H1 (cell line): Measurements from ENCODE around the gene TNNT1. TPM values are rescaled to one million over a fixed set of nuclear protein-coding genes. Genes with fewer than 3 reads are reported as not detected.

Experiments
- CTCF ChIA-PET: fragments of 300-600 bp; sonication (Branson Sonifier 250); formaldehyde crosslinking; loops from one replicate; lab custom pipeline; 2021; ENCODE audit not compliant: partially characterized antibody; lab: Charles Lee
- POLR2A ChIA-PET: fragments of 300-600 bp; sonication (Branson Sonifier 250); formaldehyde crosslinking; loops from one replicate; lab custom pipeline; 2021; ENCODE audit warnings: inconsistent platforms; ENCODE audit not compliant: partially characterized antibody; lab: Charles Lee
- DNase-seq, 2 experiments: peaks; one replicate each; pipeline versions ENCODE4 v3.0.0 to v3.0.0-alpha.2; 2010 to 2022; ENCODE audit warnings: low spot score in 2 of 2, low read depth in 1 of 2, mixed read lengths in 1 of 2
- FAIRE-seq: peaks from 2 replicates; lab custom pipeline; 2011; peaks lifted over from hg19 to GRCh38; lab: Jason Lieb, UNC
- H2AFZ ChIP-seq: 2 replicates; pipeline ENCODE4 v1.8.1; 2012; ENCODE audit warnings: low read length, inconsistent platforms
- H2AK5ac ChIP-seq: 2 replicates; pipeline ENCODE4 v1.6.1; 2013; ENCODE audit warnings: low read depth, low read length
- H2BK120ac ChIP-seq: replicated peaks from 2 replicates; pipeline ENCODE3; 2013; ENCODE audit warnings: low read depth, low read length, inconsistent platforms
- H2BK12ac ChIP-seq: 2 replicates; pipeline ENCODE4 v1.6.1; 2013; ENCODE audit warnings: low read depth, low read length
- H2BK15ac ChIP-seq: 2 replicates; pipeline ENCODE4 v1.6.1; 2013; ENCODE audit warnings: low read length
- H2BK20ac ChIP-seq: 2 replicates; pipeline ENCODE4 v1.6.1; 2013; ENCODE audit warnings: low read length
- H2BK5ac ChIP-seq: 2 replicates; pipeline ENCODE4 v1.6.1; 2013; ENCODE audit warnings: low read depth, low read length
- H3K14ac ChIP-seq: 2 replicates; pipeline ENCODE4 v1.6.1; 2013; ENCODE audit warnings: inconsistent platforms; ENCODE audit not compliant: insufficient read length
- H3K18ac ChIP-seq: 2 replicates; pipeline ENCODE4 v1.6.1; 2013; ENCODE audit warnings: low read length; ENCODE audit errors: extremely low read depth
- H3K23ac ChIP-seq: 2 replicates; pipeline ENCODE4 v1.6.1; 2013; ENCODE audit warnings: inconsistent platforms; ENCODE audit not compliant: insufficient read length
- H3K23me2 ChIP-seq: 2 replicates; pipeline ENCODE4 v1.6.1; 2013; ENCODE audit warnings: low read depth, low read length
- H3K27ac ChIP-seq: 2 replicates; pipeline ENCODE4 v1.6.1; 2011; ENCODE audit warnings: low read depth, low read length, inconsistent platforms
- H3K27me3 ChIP-seq, 4 experiments: replicated peaks in 1 of 4; 1 replicate in 1 of 4; 2 replicates in 3 of 4; pipeline versions ENCODE4 v1.6.1 to v1.8.1; 2011 to 2013; ENCODE audit warnings: low read length in 3 of 4, mild to moderate bottlenecking in 3 of 4, inconsistent platforms in 2 of 4, mixed read lengths in 2 of 4, moderate library complexity in 1 of 4; ENCODE audit not compliant: control insufficient read depth in 3 of 4, insufficient read depth in 3 of 4; ENCODE audit errors: extremely low read depth in 1 of 4
- H3K36me3 ChIP-seq, 4 experiments: 2 replicates each; pipeline versions ENCODE4 v1.6.1 to v1.8.1; 2011 to 2013; ENCODE audit warnings: mild to moderate bottlenecking in 4 of 4, low read length in 3 of 4, moderate library complexity in 2 of 4, control low read depth in 1 of 4, inconsistent platforms in 1 of 4; ENCODE audit not compliant: insufficient read depth in 4 of 4, control insufficient read depth in 2 of 4
- H3K4ac ChIP-seq: replicated peaks from 2 replicates; pipeline ENCODE3; 2013; ENCODE audit warnings: low read length, low read depth, mixed read lengths, inconsistent platforms; ENCODE audit not compliant: insufficient read length
- H3K4me1 ChIP-seq, 4 experiments: replicated peaks in 1 of 4; 1 replicate in 1 of 4; 2 replicates in 3 of 4; pipeline versions ENCODE4 v1.6.1 to v1.8.1; 2011 to 2013; ENCODE audit warnings: low read length in 3 of 4, inconsistent platforms in 2 of 4, mixed read lengths in 1 of 4; ENCODE audit not compliant: insufficient read depth in 4 of 4, control insufficient read depth in 3 of 4
- H3K4me2 ChIP-seq, 2 experiments: 2 replicates each; pipeline versions ENCODE4 v1.6.1 to v1.8.1; 2011 to 2013; ENCODE audit warnings: low read depth in 2 of 2, low read length in 2 of 2, control low read depth in 1 of 2, inconsistent platforms in 1 of 2, mild to moderate bottlenecking in 1 of 2; ENCODE audit not compliant: insufficient read depth in 1 of 2
- H3K4me3 ChIP-seq, 4 experiments: fragments of 200-600, 300-600 bp in 1 of 4; sonication (generic), shearing (Covaris generic), sonication (Bioruptor Twin) in 1 of 4; 2 replicates each; pipeline versions ENCODE4 v1.5.1 to v1.8.1; 2011 to 2016; ENCODE audit warnings: low read length in 4 of 4, low read depth in 3 of 4, control low read depth in 2 of 4, inconsistent platforms in 2 of 4, mild to moderate bottlenecking in 2 of 4, mixed read lengths in 1 of 4, moderate library complexity in 1 of 4; ENCODE audit not compliant: insufficient read depth in 2 of 4; ENCODE audit errors: extremely low read depth in 1 of 4
- H3K56ac ChIP-seq: replicated peaks from 2 replicates; pipeline ENCODE3; 2013; ENCODE audit warnings: low read depth, mild to moderate bottlenecking, mixed read lengths, low read length, inconsistent platforms; ENCODE audit not compliant: insufficient read length
- H3K79me1 ChIP-seq: 2 replicates; pipeline ENCODE4 v1.6.1; 2013; ENCODE audit warnings: low read depth, low read length, control low read depth
- H3K79me2 ChIP-seq, 2 experiments: 2 replicates each; pipeline versions ENCODE4 v1.6.1 to v1.8.1; 2012 to 2013; ENCODE audit warnings: low read length in 2 of 2, mild to moderate bottlenecking in 2 of 2, inconsistent platforms in 1 of 2; ENCODE audit not compliant: insufficient read depth in 2 of 2, control insufficient read depth in 1 of 2
- H3K9ac ChIP-seq, 4 experiments: replicated peaks in 1 of 4; 1 replicate in 1 of 4; 2 replicates in 3 of 4; pipeline versions ENCODE4 v1.6.1 to v1.8.1; 2011 to 2013; ENCODE audit warnings: low read depth in 3 of 4, low read length in 3 of 4, control low read depth in 2 of 4, mild to moderate bottlenecking in 2 of 4, moderate library complexity in 2 of 4, inconsistent platforms in 1 of 4; ENCODE audit errors: extremely low read depth in 1 of 4
- H3K9me3 ChIP-seq, 2 experiments: 2 replicates each; pipeline versions ENCODE4 v1.6.1 to v1.8.1; 2012 to 2013; ENCODE audit warnings: mild to moderate bottlenecking in 2 of 2, moderate library complexity in 2 of 2, control low read depth in 1 of 2, inconsistent platforms in 1 of 2, low read depth in 1 of 2, low read length in 1 of 2, mixed read lengths in 1 of 2; ENCODE audit not compliant: insufficient read depth in 2 of 2
- H4K20me1 ChIP-seq, 2 experiments: replicated peaks in 1 of 2; 2 replicates each; pipeline versions ENCODE3 to v1.8.1; 2011 to 2013; ENCODE audit warnings: inconsistent platforms in 2 of 2, low read length in 2 of 2, mild to moderate bottlenecking in 1 of 2; ENCODE audit not compliant: insufficient read depth in 2 of 2, control insufficient read depth in 1 of 2
- H4K5ac ChIP-seq: 2 replicates; pipeline ENCODE4 v1.6.1; 2013; ENCODE audit warnings: low read length, low read depth, mixed read lengths, inconsistent platforms; ENCODE audit not compliant: insufficient read length
- H4K8ac ChIP-seq: 2 replicates; pipeline ENCODE4 v1.8.0; 2013; ENCODE audit warnings: mild to moderate bottlenecking, moderate library complexity, low read length, inconsistent platforms; ENCODE audit not compliant: insufficient read depth; ENCODE audit errors: extremely low read depth
- H4K91ac ChIP-seq: replicated peaks from 2 replicates; pipeline ENCODE3; 2013; ENCODE audit warnings: low read length, mixed read lengths, inconsistent platforms; ENCODE audit not compliant: insufficient read length
- ATF2 ChIP-seq: IDR thresholded peaks from 2 replicates; pipeline ENCODE4 v1.6.1; 2012; ENCODE audit warnings: low read length, inconsistent platforms
- POLR2A ChIP-seq, 2 experiments: IDR thresholded peaks; 1 replicate in 1 of 2; 2 replicates in 1 of 2; pipeline ENCODE4 v1.6.1; 2011; ENCODE audit warnings: low read depth in 2 of 2, low read length in 2 of 2, mild to moderate bottlenecking in 2 of 2; ENCODE audit errors: control extremely low read depth in 1 of 2
- SIN3A ChIP-seq, 2 experiments: IDR thresholded peaks in 1 of 2; conservative IDR thresholded peaks in 1 of 2; 2 replicates each; pipeline ENCODE4 v1.6.1; 2011 to 2012; ENCODE audit warnings: low read length in 2 of 2, improper control_type of control experiment in 1 of 2, low read depth in 1 of 2, mild to moderate bottlenecking in 1 of 2
- TCF12 ChIP-seq: IDR thresholded peaks from 2 replicates; pipeline ENCODE4 v1.6.1; 2011; ENCODE audit warnings: low read depth, mild to moderate bottlenecking, low read length
- TEAD4 ChIP-seq: IDR thresholded peaks from 2 replicates; pipeline ENCODE4 v1.6.1; 2012; ENCODE audit warnings: low read depth, low read length, inconsistent platforms, mixed read lengths
- WGBS, 2 experiments: shearing (Covaris generic) in 1 of 2; methylation state at CpG; one replicate each; pipeline versions ENCODE4 v1.1.6 to v1.1.7; 2013 to 2015; ENCODE audit warnings: low lambda C conversion rate in 2 of 2, mixed read lengths in 2 of 2, inconsistent platforms in 1 of 2, low coverage in 1 of 2, missing lambda C conversion rate in 1 of 2; ENCODE audit not compliant: insufficient replicate concordance in 2 of 2, insufficient coverage in 1 of 2, insufficient read length in 1 of 2; ENCODE audit errors: extremely low coverage in 1 of 2, missing lambda C conversion rate in 1 of 2; 5-methylcytosine and 5-hydroxymethylcytosine counted together
- polyA plus RNA-seq, 7 experiments: library from polyadenylated mRNA; depleted of rRNA in 3 of 7; stranded (reverse) in 5 of 7; unstranded in 2 of 7; fragments of >200 nt in 5 of 7; fragments of 200-250 nt in 2 of 7; gene quantifications; 1 replicate in 5 of 7; 2 replicates in 1 of 7; 4 replicates in 1 of 7; pipeline versions ENCODE4 v1.2.1 to v1.2.3, GENCODE V29; 2011 to 2013; ENCODE audit warnings: missing spikeins in 2 of 7, mixed read lengths in 2 of 7
- total RNA-seq: library from RNA; stranded (reverse); fragmentation: NEBNext Ultra II Directional; extraction: Animal tissue kit (Norgen Biotek cat#: 25700); gene quantifications from 2 replicates; pipeline ENCODE4 v1.2.1, GENCODE V29; 2021

The TNNT1 gene
- total and polyA plus RNA-seq, 2 of the 8 experiments (the other 6 are each of a cell fraction or from before 2014, with no cell fraction given): 69.6 to 107 TPM

GRCh38 chr19:55147545-55148251, 1.3 kb downstream of the TNNT1 start:
- Histone ChIP-seq H3K79me2 (no peaks in the 10 kb centered on the region), H3K4me1 (peaks cover 6 to 24% (median 13%) of the 10 kb centered on the region in 4 experiments), H3K36me3 (peaks cover 0 to 5% (median 3%) of the 10 kb centered on the region in 4 experiments; a peak in 2 of 8 replicates), H2BK120ac (peak overlapping the region; percentile 43), H2AFZ (no peak overlapping the region), H3K4ac (no peak overlapping the region), H2AK5ac (peak overlapping the region; percentile 60; the same call in 1 of the 2 replicates), H4K8ac (no peak overlapping the region), H3K79me1 (no peaks in the 10 kb centered on the region), H3K23me2 (peaks cover 7% of the 10 kb centered on the region; the same call in 1 of the 2 replicates), H3K27me3 (no peaks in the 10 kb centered on the region), H4K20me1 (no peaks in the 10 kb centered on the region), H2BK12ac (0 out of 2 replicates have a peak overlapping the region, but pooled peaks have one; percentile 43), H2BK5ac (peak overlapping the region; percentile 71), H3K4me3 (peak overlapping the region in 1 of 4 experiments; percentile 83; a peak in 2 of 8 replicates), H3K4me2 (peak overlapping the region; percentile 58 to 70), H2BK15ac (no peak overlapping the region), H3K9me3 (peaks cover 0 to 4% of the 10 kb centered on the region in 2 experiments; a peak in 1 of 4 replicates), H3K14ac (no peak overlapping the region), H3K27ac (no peak overlapping the region), H2BK20ac (no peak overlapping the region), H4K5ac (no peak overlapping the region), H3K56ac (no peak overlapping the region), H3K23ac (no peak overlapping the region), H4K91ac (peak overlapping the region; percentile 51), H3K9ac (no peak overlapping the region), H3K18ac (peak overlapping the region; percentile 78; the same call in 1 of the 2 replicates)
- DNase-seq: peak in 1 of 2 experiments; percentile 55
- ChIA-PET CTCF (interaction anchor here (0.6 to 3.4 kb wide), 11 partner anchors 9 to 154 kb away, joined by 3 to 40 read pairs (median 5); partner anchors contain the start of genes DNAAF3 and TNNI3), POLR2A (interaction anchor here (0.6 to 2.9 kb wide), 17 partner anchors 9 to 261 kb away, joined by 3 to 19 read pairs (median 4); partner anchors contain the start of genes HSPBP1, PPP1R12C, TNNI3 and UBE2S)
- 44% methylated on average over 2 of the region's 9 CpGs; no CpG with 5 or more reads in 1 of the 2 experiments for WGBS, 2 experiments
- FAIRE-seq: no peak
- TF ChIP-seq TCF12: peak; percentile 45; the same call in 1 of the 2 replicates
- 0 out of 3 replicates have a peak, but pooled peaks of 1 of the 2 experiments have one; percentile 20 for TF ChIP-seq POLR2A (IDR thresholded peaks at IDR 0.05; ENCODE audit: control extremely low read depth in 1 of 2, low read depth in 2 of 2, low read length in 2 of 2)
- peak; percentile 75 to 82; a peak in 2 of 4 replicates for TF ChIP-seq SIN3A (conservative IDR thresholded peaks at IDR 0.05 in 1 of 2, IDR thresholded peaks at IDR 0.05 in 1 of 2; ENCODE audit: low read depth in 1 of 2, low read length in 2 of 2)
- no peak for TF ChIP-seq TEAD4
- no peak for TF ChIP-seq ATF2
